ENCODE results near the gene CASQ1. TPM values are rescaled to one million over a fixed set of nuclear protein-coding genes. Genes with fewer than 3 reads are reported as not detected.

The CASQ1 gene
- total RNA-seq, 1 donor from 2014 or later: 1.7 TPM

DNA sequence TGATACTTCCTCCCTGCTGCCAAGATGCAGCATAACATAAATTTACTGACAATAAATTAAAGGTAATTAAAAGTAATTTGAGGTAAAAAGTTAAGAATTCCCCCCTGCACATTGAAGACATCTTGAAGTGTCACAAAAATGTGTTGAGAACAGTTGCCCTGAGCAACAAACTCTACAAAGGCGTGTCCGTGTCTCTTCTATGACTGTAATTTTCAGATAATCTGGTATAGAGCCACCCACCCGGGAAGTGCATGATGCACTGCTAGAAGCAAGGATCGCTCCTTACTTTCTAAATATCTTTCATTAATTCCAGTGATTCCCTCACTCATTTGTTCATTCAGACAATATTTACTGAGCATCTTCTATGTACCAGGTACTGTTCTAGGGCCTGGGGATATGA is 11.0 kb upstream of the CASQ1 start:
- H4K20me1 ChIP-seq (ENCODE audit: insufficient read depth, low read length): no peaks in the 10 kb centered on the region
- no peak overlapping the region for H3K27ac ChIP-seq (ENCODE audit: low read depth, low read length)
- Mint-ChIP-seq H3K27ac (ENCODE audit: unreplicated experiment) (no peak overlapping the region), H3K36me3 (ENCODE audit: low read depth, unreplicated experiment) (no peaks in the 10 kb centered on the region), H3K4me1 (ENCODE audit: low read depth, unreplicated experiment) (peaks cover 14% of the 10 kb centered on the region), H3K9me3 (ENCODE audit: unreplicated experiment) (peaks cover 2% of the 10 kb centered on the region), H3K4me3 (ENCODE audit: unreplicated experiment) (no peak overlapping the region), H3K27me3 (ENCODE audit: low read depth, unreplicated experiment) (peaks cover 6% of the 10 kb centered on the region)
- H3K27me3 ChIP-seq (ENCODE audit: insufficient read depth, low read length): no peaks in the 10 kb centered on the region
- no peak for TF ChIP-seq EZH2 (IDR thresholded peaks at IDR 0.05; ENCODE audit: insufficient read depth, low read length)
- TF ChIP-seq, protein P1, sequence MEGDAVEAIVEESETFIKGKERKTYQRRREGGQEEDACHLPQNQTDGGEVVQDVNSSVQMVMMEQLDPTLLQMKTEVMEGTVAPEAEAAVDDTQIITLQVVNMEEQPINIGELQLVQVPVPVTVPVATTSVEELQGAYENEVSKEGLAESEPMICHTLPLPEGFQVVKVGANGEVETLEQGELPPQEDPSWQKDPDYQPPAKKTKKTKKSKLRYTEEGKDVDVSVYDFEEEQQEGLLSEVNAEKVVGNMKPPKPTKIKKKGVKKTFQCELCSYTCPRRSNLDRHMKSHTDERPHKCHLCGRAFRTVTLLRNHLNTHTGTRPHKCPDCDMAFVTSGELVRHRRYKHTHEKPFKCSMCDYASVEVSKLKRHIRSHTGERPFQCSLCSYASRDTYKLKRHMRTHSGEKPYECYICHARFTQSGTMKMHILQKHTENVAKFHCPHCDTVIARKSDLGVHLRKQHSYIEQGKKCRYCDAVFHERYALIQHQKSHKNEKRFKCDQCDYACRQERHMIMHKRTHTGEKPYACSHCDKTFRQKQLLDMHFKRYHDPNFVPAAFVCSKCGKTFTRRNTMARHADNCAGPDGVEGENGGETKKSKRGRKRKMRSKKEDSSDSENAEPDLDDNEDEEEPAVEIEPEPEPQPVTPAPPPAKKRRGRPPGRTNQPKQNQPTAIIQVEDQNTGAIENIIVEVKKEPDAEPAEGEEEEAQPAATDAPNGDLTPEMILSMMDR (IDR thresholded peaks at IDR 0.05; ENCODE audit: insufficient read depth, low read depth, low read length): no peak
- no peak overlapping the region for H2AFZ ChIP-seq (ENCODE audit: low read depth, low read length)
- no peak overlapping the region for H3K4me2 ChIP-seq (ENCODE audit: low read length)
- H3K4me1 ChIP-seq (ENCODE audit: insufficient read depth, low read length): no peaks in the 10 kb centered on the region
- H3K4me3 ChIP-seq (ENCODE audit: insufficient read depth, low read depth, low read length): no peak overlapping the region
- H3K79me2 ChIP-seq (ENCODE audit: insufficient read depth, low read length): no peaks in the 10 kb centered on the region
- H3K9ac ChIP-seq (ENCODE audit: low read length): no peak overlapping the region
- H3K36me3 ChIP-seq (ENCODE audit: insufficient read depth, low read length): no peaks in the 10 kb centered on the region
- no peak for FAIRE-seq
- no peak for DNase-seq (ENCODE audit: low read depth)
- no peaks in the 10 kb centered on the region for H3K9me3 ChIP-seq (ENCODE audit: insufficient read depth, low read depth, low read length)

DNA sequence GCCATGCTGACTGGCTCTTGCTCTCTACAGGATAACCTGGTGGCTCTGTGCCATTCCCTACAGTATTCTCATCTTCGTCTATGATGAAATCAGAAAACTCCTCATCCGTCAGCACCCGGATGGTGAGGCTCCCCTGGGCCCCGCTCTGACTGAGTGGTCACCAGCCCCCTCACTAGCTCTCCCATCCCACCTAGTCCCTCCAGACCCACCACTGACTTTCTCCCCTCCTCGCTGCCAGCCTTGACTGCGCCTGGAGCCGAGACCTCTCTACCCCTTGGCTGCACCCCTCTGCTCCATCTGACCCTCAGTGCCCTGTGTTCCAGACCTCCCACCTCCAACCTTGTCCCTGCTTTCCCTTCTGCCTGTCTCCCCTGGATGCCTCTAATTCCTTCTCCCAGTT is 4.1 kb upstream of the CASQ1 start:
- Mint-ChIP-seq H3K27me3 (ENCODE audit: low read depth, unreplicated experiment) (peaks cover 18% of the 10 kb centered on the region), H3K27ac (ENCODE audit: unreplicated experiment) (no peak overlapping the region), H3K4me1 (ENCODE audit: low read depth, unreplicated experiment) (peaks cover 14% of the 10 kb centered on the region), H3K4me3 (ENCODE audit: unreplicated experiment) (no peak overlapping the region), H3K9me3 (ENCODE audit: unreplicated experiment) (no peaks in the 10 kb centered on the region), H3K36me3 (ENCODE audit: low read depth, unreplicated experiment) (peaks cover 4% of the 10 kb centered on the region)
- Histone ChIP-seq H3K4me2 (ENCODE audit: low read length) (no peak overlapping the region), H3K9ac (ENCODE audit: low read length) (no peak overlapping the region), H3K4me1 (ENCODE audit: insufficient read depth, low read length) (peaks cover 5% of the 10 kb centered on the region), H3K79me2 (ENCODE audit: insufficient read depth, low read length) (no peaks in the 10 kb centered on the region), H3K9me3 (ENCODE audit: insufficient read depth, low read depth, low read length) (no peaks in the 10 kb centered on the region), H3K36me3 (ENCODE audit: insufficient read depth, low read length) (no peaks in the 10 kb centered on the region), H3K27ac (ENCODE audit: low read depth, low read length) (no peak overlapping the region), H3K27me3 (ENCODE audit: insufficient read depth, low read length) (no peaks in the 10 kb centered on the region), H3K4me3 (ENCODE audit: insufficient read depth, low read depth, low read length) (no peak overlapping the region), H2AFZ (ENCODE audit: low read depth, low read length) (no peak overlapping the region), H4K20me1 (ENCODE audit: insufficient read depth, low read length) (no peaks in the 10 kb centered on the region)
- DNase-seq (ENCODE audit: low read depth) (no peak), FAIRE-seq (no peak)
- TF ChIP-seq EZH2 (IDR thresholded peaks at IDR 0.05; ENCODE audit: insufficient read depth, low read length): no peak
- TF ChIP-seq, protein P1 (IDR thresholded peaks at IDR 0.05; ENCODE audit: insufficient read depth, low read depth, low read length): no peak

DNA sequence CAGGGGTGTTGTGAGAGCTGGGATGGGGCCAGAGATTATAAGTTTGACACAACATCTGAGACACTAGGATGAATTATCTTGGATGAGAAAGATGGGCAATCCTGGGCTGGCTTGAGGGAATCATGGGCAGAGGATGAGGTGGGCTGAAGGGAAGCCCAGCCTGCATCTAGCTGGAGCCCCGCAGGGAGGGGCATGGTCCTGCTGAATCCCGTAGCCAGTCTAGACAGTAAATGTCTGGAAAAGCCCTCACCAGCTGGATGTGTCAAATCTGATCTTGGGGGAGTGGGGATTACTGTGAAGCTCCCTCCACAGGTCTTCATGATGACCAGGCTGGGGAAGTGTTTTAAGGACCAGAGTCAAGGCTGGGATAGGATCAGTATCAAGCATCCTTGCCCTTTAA is 3.6 kb upstream of the CASQ1 start:
- no peak for FAIRE-seq
- no peaks in the 10 kb centered on the region for H3K27me3 ChIP-seq (ENCODE audit: insufficient read depth, low read length)
- peaks cover 18% of the 10 kb centered on the region for H3K27me3 Mint-ChIP-seq (ENCODE audit: low read depth, unreplicated experiment)
- H3K4me2 ChIP-seq (ENCODE audit: low read length): no peak overlapping the region
- H3K4me1 Mint-ChIP-seq (ENCODE audit: low read depth, unreplicated experiment): peaks cover 14% of the 10 kb centered on the region
- no peaks in the 10 kb centered on the region for H3K79me2 ChIP-seq (ENCODE audit: insufficient read depth, low read length)
- H3K27ac ChIP-seq (ENCODE audit: low read depth, low read length): no peak overlapping the region
- no peaks in the 10 kb centered on the region for H3K36me3 ChIP-seq (ENCODE audit: insufficient read depth, low read length)
- H3K4me3 Mint-ChIP-seq (ENCODE audit: unreplicated experiment): no peak overlapping the region
- H3K4me3 ChIP-seq (ENCODE audit: insufficient read depth, low read depth, low read length): no peak overlapping the region
- H3K27ac Mint-ChIP-seq (ENCODE audit: unreplicated experiment): no peak overlapping the region
- H3K9me3 Mint-ChIP-seq (ENCODE audit: unreplicated experiment): no peaks in the 10 kb centered on the region
- H3K9ac ChIP-seq (ENCODE audit: low read length): no peak overlapping the region
- H4K20me1 ChIP-seq (ENCODE audit: insufficient read depth, low read length): no peaks in the 10 kb centered on the region
- peaks cover 6% of the 10 kb centered on the region for H3K4me1 ChIP-seq (ENCODE audit: insufficient read depth, low read length)
- DNase-seq (ENCODE audit: low read depth): no peak
- peaks cover 4% of the 10 kb centered on the region for H3K36me3 Mint-ChIP-seq (ENCODE audit: low read depth, unreplicated experiment)
- H3K9me3 ChIP-seq (ENCODE audit: insufficient read depth, low read depth, low read length): no peaks in the 10 kb centered on the region
- TF ChIP-seq, protein P1 (IDR thresholded peaks at IDR 0.05; ENCODE audit: insufficient read depth, low read depth, low read length): no peak
- no peak for TF ChIP-seq EZH2 (IDR thresholded peaks at IDR 0.05; ENCODE audit: insufficient read depth, low read length)
- no peak overlapping the region for H2AFZ ChIP-seq (ENCODE audit: low read depth, low read length)

Data from astrocyte (in vitro differentiated cells and primary cell).